ENCODE results near the gene AFAP1L1. TPM values are rescaled to one million over a fixed set of nuclear protein-coding genes. Genes with fewer than 3 reads are reported as not detected.

The AFAP1L1 gene
- total and polyA plus RNA-seq, 2 experiments from 2014 or later: 1.2 to 2.3 TPM

- Histone ChIP-seq H3K27me3 (peaks cover 8% of the 10 kb centered on the region), H2AFZ (no peak overlapping the region), H3K4me1 (ENCODE audit: insufficient read depth) (no peaks in the 10 kb centered on the region), H3K27ac (no peak overlapping the region), H3K4me2 (no peak overlapping the region), H3K4me3 (no peak overlapping the region), H3K9me2 (replicated peaks; ENCODE audit: insufficient read depth) (no peaks in the 10 kb centered on the region), H3K36me3 (replicated peaks; ENCODE audit: insufficient read depth, low read depth) (no peaks in the 10 kb centered on the region), H3K9me3 (ENCODE audit: low read depth) (no peaks in the 10 kb centered on the region), H3K79me2 (no peaks in the 10 kb centered on the region), H4K20me1 (ENCODE audit: insufficient read depth, poor library complexity, severe bottlenecking) (no peaks in the 10 kb centered on the region)
- DNase-seq (ENCODE audit: low spot score): no peak
- WGBS (ENCODE audit: low lambda C conversion rate, missing lambda C conversion rate): 58% methylated on average over 1 of the region's 1 CpG
- TF ChIP-seq EZH2phosphoT487 (IDR thresholded peaks at IDR 0.05; ENCODE audit: low read depth, severe bottlenecking, unreplicated experiment) (no peak), CTCF (IDR thresholded peaks at IDR 0.05; ENCODE audit: poor library complexity) (no peak)
Observed at GRCh38 chr5:149279661-149280060, 8.0 kb downstream of the AFAP1L1 start.

- TF ChIP-seq EZH2 (IDR thresholded peaks at IDR 0.05; ENCODE audit: borderline replicate concordance) (no peak), CTCF (IDR thresholded peaks at IDR 0.05; ENCODE audit: poor library complexity) (no peak), EZH2phosphoT487 (IDR thresholded peaks at IDR 0.05; ENCODE audit: low read depth, severe bottlenecking, unreplicated experiment) (no peak)
- H3K27ac ChIP-seq: no peak overlapping the region
- H3K36me3 ChIP-seq (replicated peaks; ENCODE audit: insufficient read depth, low read depth): no peaks in the 10 kb centered on the region
- H3K79me2 ChIP-seq: no peaks in the 10 kb centered on the region
- H3K9me3 ChIP-seq (ENCODE audit: low read depth): no peaks in the 10 kb centered on the region
- H3K4me2 ChIP-seq: no peak overlapping the region
- 52% methylated on average over 1 of the region's 1 CpG for WGBS (ENCODE audit: low lambda C conversion rate, missing lambda C conversion rate)
- H4K20me1 ChIP-seq (ENCODE audit: insufficient read depth, poor library complexity, severe bottlenecking): no peaks in the 10 kb centered on the region
- DNase-seq (ENCODE audit: low spot score): no peak
- no peaks in the 10 kb centered on the region for H3K4me1 ChIP-seq (ENCODE audit: insufficient read depth)
- peaks cover 8% of the 10 kb centered on the region for H3K27me3 ChIP-seq
- no peaks in the 10 kb centered on the region for H3K9me2 ChIP-seq (replicated peaks; ENCODE audit: insufficient read depth)
- H3K4me3 ChIP-seq: no peak overlapping the region
- H2AFZ ChIP-seq: no peak overlapping the region
Observed at GRCh38 chr5:149280124-149280523, 8.5 kb downstream of the AFAP1L1 start.

- no peak overlapping the region for H2AFZ ChIP-seq
- no peak overlapping the region for H3K4me3 ChIP-seq
- H4K20me1 ChIP-seq (ENCODE audit: insufficient read depth, poor library complexity, severe bottlenecking): no peaks in the 10 kb centered on the region
- H3K4me2 ChIP-seq: no peak overlapping the region
- TF ChIP-seq EZH2 (IDR thresholded peaks at IDR 0.05; ENCODE audit: borderline replicate concordance) (no peak), EZH2phosphoT487 (IDR thresholded peaks at IDR 0.05; ENCODE audit: low read depth, severe bottlenecking, unreplicated experiment) (no peak), CTCF (IDR thresholded peaks at IDR 0.05; ENCODE audit: poor library complexity) (no peak)
- no peaks in the 10 kb centered on the region for H3K9me3 ChIP-seq (ENCODE audit: low read depth)
- no peaks in the 10 kb centered on the region for H3K9me2 ChIP-seq (replicated peaks; ENCODE audit: insufficient read depth)
- H3K27ac ChIP-seq: no peak overlapping the region
- DNase-seq (ENCODE audit: low spot score): no peak
- H3K36me3 ChIP-seq (replicated peaks; ENCODE audit: insufficient read depth, low read depth): no peaks in the 10 kb centered on the region
- H3K27me3 ChIP-seq: peaks cover 8% of the 10 kb centered on the region
- H3K4me1 ChIP-seq (ENCODE audit: insufficient read depth): no peaks in the 10 kb centered on the region
- no peaks in the 10 kb centered on the region for H3K79me2 ChIP-seq
- 84% methylated on average over 4 of the region's 4 CpGs for WGBS (ENCODE audit: low lambda C conversion rate, missing lambda C conversion rate)
Observed at GRCh38 chr5:149280802-149281201, 9.1 kb downstream of the AFAP1L1 start.
